BE2C (cell line): ENCODE data around the gene RPS18. TPM values are rescaled to one million over a fixed set of nuclear protein-coding genes. Genes with fewer than 3 reads are reported as not detected.
"Not testable (repeated sequence)": the region's sequence is repeated elsewhere in the genome, so short reads cannot be mapped to it uniquely, and the experiment has no call there.

Experiments
- DNase-seq: peaks from one replicate; pipeline ENCODE4 v3.0.0-alpha.2; 2020
- H3K27me3 ChIP-seq: fragments of 250-450 bp; sonication (Bioruptor Pico); 2 replicates; pipeline ENCODE4 v1.5.1; 2020; ENCODE audit warnings: mild to moderate bottlenecking
- H3K36me3 ChIP-seq: fragments of 250-450 bp; sonication (Bioruptor Pico); 2 replicates; pipeline ENCODE4 v1.5.1; 2020; ENCODE audit warnings: mild to moderate bottlenecking
- H3K4me1 ChIP-seq: fragments of 250-450 bp; sonication (Bioruptor Pico); 2 replicates; pipeline ENCODE4 v1.5.1; 2020
- H3K4me3 ChIP-seq: 2 replicates; pipeline ENCODE4 v1.5.1; 2011; ENCODE audit warnings: low read depth, low read length
- H3K9me3 ChIP-seq: fragments of 250-450 bp; sonication (Bioruptor Pico); 2 replicates; pipeline ENCODE4 v1.5.1; 2020
- polyA plus RNA-seq: library from polyadenylated mRNA; unstranded; fragments of >200 nt; gene quantifications from one replicate; pipeline ENCODE4 v1.2.1, GENCODE V29; 2012; ENCODE audit warnings: low read depth, missing spikeins; ENCODE audit not compliant: insufficient read length, insufficient read depth
- TF ChIP-seq, protein P1 (sequence below): IDR thresholded peaks from 2 replicates; pipeline ENCODE4 v1.5.1; 2012; ENCODE audit warnings: mild to moderate bottlenecking, low read depth, low read length

RPS18 gene
- 2,424 TPM for polyA plus RNA-seq

DNA sequence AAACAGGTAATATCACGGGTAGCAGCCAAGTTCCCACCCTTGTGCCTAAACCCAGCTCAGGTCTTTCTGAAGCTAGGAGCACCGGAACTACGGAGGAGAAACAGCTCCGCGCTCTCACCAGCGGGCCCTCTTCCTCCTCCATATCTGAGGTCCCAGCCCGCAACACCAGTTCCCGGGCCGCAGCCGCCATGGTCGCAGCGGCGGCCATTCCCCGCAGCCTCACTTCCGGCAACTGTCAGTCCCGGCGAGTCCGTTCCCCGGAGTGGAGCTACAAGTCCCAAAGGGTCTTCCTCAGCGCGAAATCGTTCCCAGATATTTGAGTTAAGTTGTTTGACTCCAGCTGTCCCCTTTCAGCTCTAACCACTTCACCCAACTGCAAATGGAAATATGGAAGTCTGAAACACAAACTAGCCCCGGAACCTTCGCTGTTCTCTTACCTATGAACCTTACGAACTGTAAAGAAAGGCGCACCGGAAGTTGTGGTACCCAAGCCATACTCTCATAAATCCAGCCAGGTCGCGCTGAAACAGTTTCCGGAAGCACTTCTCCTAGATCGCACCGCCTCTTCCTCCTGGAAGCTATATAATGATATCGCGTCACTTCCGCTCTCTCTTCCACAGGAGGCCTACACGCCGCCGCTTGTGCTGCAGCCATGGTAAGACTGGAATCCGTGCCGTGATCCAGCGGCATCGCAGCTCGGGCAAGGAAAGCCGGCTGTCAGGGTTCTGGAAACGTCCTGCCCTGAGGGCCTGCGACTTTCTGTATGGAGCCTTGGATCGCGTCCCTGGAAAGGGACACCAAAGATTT, at the start of gene RPS18, which contains the start of gene VPS52:
Gene RPS18, plus strand, starts transcription at position 608 of the 807 bp plus-strand sequence. Its CDS starts 45 bp downstream, at position 653.
Gene VPS52, minus strand, starts transcription at position 409 of the 807 bp plus-strand sequence. Its CDS starts 201 bp downstream, at position 208.
- peak within 1 kb of the TSS; percentile 92 for H3K4me3 ChIP-seq
- TF ChIP-seq, protein P1, sequence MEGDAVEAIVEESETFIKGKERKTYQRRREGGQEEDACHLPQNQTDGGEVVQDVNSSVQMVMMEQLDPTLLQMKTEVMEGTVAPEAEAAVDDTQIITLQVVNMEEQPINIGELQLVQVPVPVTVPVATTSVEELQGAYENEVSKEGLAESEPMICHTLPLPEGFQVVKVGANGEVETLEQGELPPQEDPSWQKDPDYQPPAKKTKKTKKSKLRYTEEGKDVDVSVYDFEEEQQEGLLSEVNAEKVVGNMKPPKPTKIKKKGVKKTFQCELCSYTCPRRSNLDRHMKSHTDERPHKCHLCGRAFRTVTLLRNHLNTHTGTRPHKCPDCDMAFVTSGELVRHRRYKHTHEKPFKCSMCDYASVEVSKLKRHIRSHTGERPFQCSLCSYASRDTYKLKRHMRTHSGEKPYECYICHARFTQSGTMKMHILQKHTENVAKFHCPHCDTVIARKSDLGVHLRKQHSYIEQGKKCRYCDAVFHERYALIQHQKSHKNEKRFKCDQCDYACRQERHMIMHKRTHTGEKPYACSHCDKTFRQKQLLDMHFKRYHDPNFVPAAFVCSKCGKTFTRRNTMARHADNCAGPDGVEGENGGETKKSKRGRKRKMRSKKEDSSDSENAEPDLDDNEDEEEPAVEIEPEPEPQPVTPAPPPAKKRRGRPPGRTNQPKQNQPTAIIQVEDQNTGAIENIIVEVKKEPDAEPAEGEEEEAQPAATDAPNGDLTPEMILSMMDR, result no peak
- peak; percentile 94 for DNase-seq
- peaks cover 61% of the 10 kb centered on the region for H3K36me3 ChIP-seq
- no peaks in the 10 kb centered on the region for H3K27me3 ChIP-seq
- H3K9me3 ChIP-seq, result no peaks in the 10 kb centered on the region
- H3K4me1 ChIP-seq, result no peaks in the 10 kb centered on the region

DNA sequence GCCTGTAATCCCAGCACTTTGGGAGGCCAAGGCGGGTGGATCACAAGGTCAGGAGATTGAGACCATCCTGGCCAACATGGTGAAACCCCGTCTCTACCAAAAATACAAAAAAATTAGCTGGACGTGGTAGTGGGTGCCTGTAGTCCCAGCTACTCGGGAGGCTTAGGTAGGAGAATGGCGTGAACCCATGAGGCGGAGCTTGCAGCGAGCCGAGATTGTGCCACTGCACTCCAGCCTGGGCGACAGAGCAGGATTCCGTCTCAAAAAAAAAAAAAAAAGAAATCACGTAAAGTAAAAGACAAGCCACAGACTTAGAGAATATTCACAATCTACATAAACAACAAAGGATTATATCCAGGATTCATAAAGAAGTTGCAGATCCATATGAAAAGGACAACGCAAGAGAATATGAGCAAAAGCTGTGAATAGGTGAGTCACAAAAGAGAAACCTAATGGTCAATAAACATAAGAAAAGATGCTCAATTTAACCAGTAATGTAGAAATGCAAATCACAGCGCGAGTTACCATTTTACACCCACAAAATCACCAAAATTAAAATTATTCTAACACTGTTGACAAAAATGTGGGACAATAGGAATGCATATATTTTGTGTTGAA, 45.3 kb upstream of the RPS18 start:
- not testable (repeated sequence) for H3K4me1 ChIP-seq, H3K36me3 ChIP-seq, H3K4me3 ChIP-seq, H3K9me3 ChIP-seq, DNase-seq
- peaks cover 15% of the 10 kb centered on the region for H3K27me3 ChIP-seq

DNA sequence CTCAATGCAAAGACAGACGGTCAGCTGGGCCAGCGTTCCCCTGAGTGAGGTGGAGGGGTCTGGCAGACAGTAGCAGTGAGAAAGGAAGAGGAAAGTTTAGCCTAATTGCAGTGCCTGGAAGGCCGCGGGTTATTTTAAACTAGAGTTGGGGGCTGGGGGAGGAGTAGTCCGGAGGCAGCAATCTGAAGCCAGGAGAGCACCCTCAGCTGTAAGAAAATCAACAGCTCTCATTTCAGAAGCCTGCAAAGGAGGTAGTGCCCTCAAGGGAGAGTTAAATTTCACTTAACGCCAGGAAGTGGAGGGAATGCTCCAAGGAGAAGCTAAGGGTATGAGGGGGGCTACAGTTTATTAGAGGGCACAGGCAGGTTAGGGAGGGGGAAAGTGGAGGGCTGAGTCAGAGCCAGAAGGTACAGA, 36.6 kb upstream of the RPS18 start:
- H3K4me3 ChIP-seq, result no peak overlapping the region

DNA sequence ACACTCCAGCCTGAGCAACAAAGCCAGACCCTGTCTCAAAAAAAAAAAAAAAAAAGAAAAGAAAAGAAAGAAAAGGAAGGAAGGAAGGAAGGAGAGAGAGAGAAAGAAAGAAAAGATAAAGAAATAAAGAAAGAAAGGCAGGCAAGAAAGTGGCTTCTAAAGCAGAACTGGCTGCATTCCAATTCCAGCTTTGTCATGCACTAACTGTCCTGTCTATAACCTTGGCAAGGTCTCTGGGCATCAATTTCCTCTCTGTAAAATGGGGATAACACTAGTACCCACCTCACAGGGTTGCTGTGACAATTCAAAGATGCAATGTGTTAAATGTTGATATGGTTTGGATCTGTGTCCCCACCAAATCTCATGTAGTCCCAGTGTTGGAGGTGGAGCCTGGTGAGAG, 35.5 kb upstream of the RPS18 start:
- TF ChIP-seq, protein P1, result no peak
- Histone ChIP-seq H3K4me1 (no peaks in the 10 kb centered on the region), H3K9me3 (no peaks in the 10 kb centered on the region), H3K27me3 (peaks cover 18% of the 10 kb centered on the region), H3K4me3 (no peak overlapping the region), H3K36me3 (no peaks in the 10 kb centered on the region)
- no peak for DNase-seq

More for the DNA sequence above, 36.6 kb upstream of the RPS18 start:
- no peaks in the 10 kb centered on the region for H3K36me3 ChIP-seq
- DNase-seq, result no peak
- TF ChIP-seq, protein P1, result no peak
- no peaks in the 10 kb centered on the region for H3K4me1 ChIP-seq
- no peaks in the 10 kb centered on the region for H3K9me3 ChIP-seq
- peaks cover 13% of the 10 kb centered on the region for H3K27me3 ChIP-seq

DNA sequence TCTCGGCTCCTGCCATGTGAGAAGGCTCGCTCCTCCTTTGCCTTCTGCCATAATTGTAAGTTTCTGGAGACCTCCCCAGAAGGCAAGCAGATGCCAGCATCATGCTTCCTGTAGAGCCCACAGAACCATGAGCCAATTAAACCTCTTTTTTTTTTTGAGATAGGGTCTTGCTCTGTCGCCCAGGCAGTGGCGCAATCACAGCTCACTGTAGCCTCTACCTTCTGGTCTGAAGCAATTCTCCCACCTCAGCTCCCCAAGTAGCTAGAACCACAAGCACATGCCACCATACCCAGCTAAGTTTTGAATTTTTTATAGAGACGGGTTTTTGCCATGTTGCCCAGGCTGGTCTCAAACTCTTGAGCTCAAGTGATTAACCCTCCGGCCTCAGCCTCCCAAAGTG, 35.0 kb upstream of the RPS18 start:
- Histone ChIP-seq H3K9me3 (no peaks in the 10 kb centered on the region), H3K27me3 (peaks cover 20% of the 10 kb centered on the region), H3K4me3 (no peak overlapping the region), H3K4me1 (no peaks in the 10 kb centered on the region), H3K36me3 (no peaks in the 10 kb centered on the region)
- TF ChIP-seq, protein P1, result no peak
- DNase-seq, result no peak

DNA sequence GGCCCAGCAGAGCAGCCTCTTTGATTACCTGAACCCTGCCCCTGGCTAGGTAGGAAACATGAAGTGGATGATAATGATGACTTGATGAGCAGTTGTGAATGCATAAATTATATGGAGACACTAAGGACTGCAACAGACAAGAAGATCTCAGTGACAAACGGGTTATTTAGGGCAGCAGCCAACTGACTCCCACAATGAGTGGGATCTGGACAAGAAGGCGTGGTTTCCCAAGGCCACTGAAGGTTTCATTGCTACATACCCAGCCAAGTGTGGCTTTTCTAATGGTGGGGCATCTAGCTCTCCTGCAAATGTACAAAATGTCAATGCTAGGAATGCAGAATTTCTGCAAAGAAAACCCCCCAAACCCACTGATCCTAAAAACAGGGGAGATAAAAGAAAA, 34.1 kb upstream of the RPS18 start:
- Histone ChIP-seq H3K4me1 (no peaks in the 10 kb centered on the region), H3K27me3 (peaks cover 28% of the 10 kb centered on the region), H3K9me3 (no peaks in the 10 kb centered on the region), H3K36me3 (no peaks in the 10 kb centered on the region), H3K4me3 (no peak overlapping the region)
- TF ChIP-seq, protein P1, result no peak
- DNase-seq, result no peak
